Ishikawa (cell line): Measurements from ENCODE around the gene HPSE.

ENCODE experiments used
- CEBPB ChIP-seq: IDR thresholded peaks from 2 replicates; pipeline ENCODE4 v1.6.1; 2012
- CREB1 ChIP-seq: IDR thresholded peaks from 2 replicates; pipeline ENCODE4 v1.6.1; 2012; ENCODE audit warnings: low read depth
- EGR1 ChIP-seq: IDR thresholded peaks from 2 replicates; pipeline ENCODE4 v1.6.1; 2012
- EP300 ChIP-seq: IDR thresholded peaks from 2 replicates; pipeline ENCODE4 v1.6.1; 2012; ENCODE audit warnings: borderline replicate concordance
- FOXM1 ChIP-seq: IDR thresholded peaks from 2 replicates; pipeline ENCODE4 v1.6.1; 2012; ENCODE audit warnings: low read depth, borderline replicate concordance
- MAX ChIP-seq: IDR thresholded peaks from 2 replicates; pipeline ENCODE4 v1.6.1; 2012
- NFIC ChIP-seq: IDR thresholded peaks from 2 replicates; pipeline ENCODE4 v1.6.1; 2012
- RAD21 ChIP-seq: IDR thresholded peaks from 2 replicates; pipeline ENCODE4 v1.6.1; 2012; ENCODE audit warnings: low read depth
- REST ChIP-seq: IDR thresholded peaks from 2 replicates; pipeline ENCODE4 v1.6.1; 2012; ENCODE audit warnings: low read depth, mild to moderate bottlenecking
- TAF1 ChIP-seq: IDR thresholded peaks from 2 replicates; pipeline ENCODE4 v1.6.1; 2012; ENCODE audit warnings: low read depth, mild to moderate bottlenecking
- TCF12 ChIP-seq: IDR thresholded peaks from 2 replicates; pipeline ENCODE4 v1.6.1; 2012; ENCODE audit warnings: low read depth
- TEAD4 ChIP-seq: IDR thresholded peaks from 2 replicates; pipeline ENCODE4 v1.6.1; 2012
- USF1 ChIP-seq: IDR thresholded peaks from 2 replicates; pipeline ENCODE4 v1.6.1; 2012
- YY1 ChIP-seq: IDR thresholded peaks from 2 replicates; pipeline ENCODE4 v1.6.1; 2012; ENCODE audit warnings: low read depth
- ZBTB7A ChIP-seq: IDR thresholded peaks from 2 replicates; pipeline ENCODE4 v1.6.1; 2012; ENCODE audit warnings: low read depth

Gene HPSE

GRCh38 chr4:83248486-83248885, 86.2 kb downstream of the HPSE start:
- no peak for TF ChIP-seq ZBTB7A
- no peak for TF ChIP-seq EP300
- TF ChIP-seq RAD21 = no peak
- TF ChIP-seq MAX = no peak
- TF ChIP-seq TAF1 = no peak
- no peak for TF ChIP-seq USF1
- no peak for TF ChIP-seq TEAD4
- TF ChIP-seq EGR1 = no peak
- TF ChIP-seq CEBPB = no peak
- TF ChIP-seq FOXM1 = no peak
- no peak for TF ChIP-seq YY1
- TF ChIP-seq REST = no peak
- no peak for TF ChIP-seq TCF12
- no peak for TF ChIP-seq CREB1
- no peak for TF ChIP-seq NFIC

GRCh38 chr4:83247415-83248357, 87.0 kb downstream of the HPSE start:
- TF ChIP-seq FOXM1 (no peak), MAX (no peak), TCF12 (no peak), TEAD4 (no peak), EGR1 (no peak), NFIC (no peak), YY1 (no peak), USF1 (no peak), RAD21 (no peak), TAF1 (no peak), REST (no peak), ZBTB7A (no peak), CEBPB (no peak), EP300 (no peak), CREB1 (no peak)
